MCF 10A (cell line): ENCODE data around the gene SSBP4. TPM values are rescaled to one million over a fixed set of nuclear protein-coding genes. Genes with fewer than 3 reads are reported as not detected.

ENCODE experiments used
- BruUV-seq: library from RNA; stranded (reverse); fragments of 400-500 nt; replicated peaks from 2 replicates; lab custom pipeline; 2021; lab: Mats Ljungman, UMichigan
- CTCF ChIA-PET: fragments of 300-600 bp; sonication (Branson Sonifier 250); formaldehyde crosslinking; extraction: SDS; loops from one replicate; lab custom pipeline; 2021; ENCODE audit warnings: antibody characterized with exemption, inconsistent platforms; lab: Yijun Ruan, JAX
- POLR2A ChIA-PET: fragments of 300-600, 350-650 bp; sonication (Branson Sonifier 250); formaldehyde crosslinking; extraction: SDS; loops from one replicate; lab custom pipeline; 2020; ENCODE audit warnings: antibody characterized with exemption, inconsistent platforms; lab: Yijun Ruan, JAX
- DNase-seq: peaks from one replicate; pipeline ENCODE4 v3.0.0-alpha.2; 2018; ENCODE audit not compliant: unreplicated experiment
- H3K27ac Mint-ChIP-seq: one replicate; pipeline ENCODE4 v1.8.0; 2022; ENCODE audit warnings: mild to moderate bottlenecking, low read depth, mixed read lengths; ENCODE audit not compliant: unreplicated experiment
- H3K27me3 Mint-ChIP-seq: one replicate; pipeline ENCODE4 v1.8.0; 2022; ENCODE audit warnings: mixed read lengths; ENCODE audit not compliant: insufficient read depth, unreplicated experiment
- H3K36me3 Mint-ChIP-seq: one replicate; pipeline ENCODE4 v1.8.0; 2022; ENCODE audit warnings: mild to moderate bottlenecking, moderate library complexity, mixed read lengths; ENCODE audit not compliant: insufficient read depth, unreplicated experiment
- H3K4me1 Mint-ChIP-seq: one replicate; pipeline ENCODE4 v1.8.0; 2022; ENCODE audit warnings: mixed read lengths; ENCODE audit not compliant: insufficient read depth, unreplicated experiment
- H3K4me3 Mint-ChIP-seq: one replicate; pipeline ENCODE4 v1.8.0; 2022; ENCODE audit warnings: mild to moderate bottlenecking, moderate library complexity, mixed read lengths; ENCODE audit not compliant: unreplicated experiment
- H3K9me3 Mint-ChIP-seq: one replicate; pipeline ENCODE4 v1.8.0; 2022; ENCODE audit warnings: mixed read lengths; ENCODE audit not compliant: unreplicated experiment
- intact Hi-C: fragments of 100-400 bp; cut with micrococcal nuclease; formaldehyde crosslinking; loops from 2 replicates; pipeline ENCODE4 v1.14.1; 2022
- total RNA-seq: library from RNA; stranded (reverse); gene quantifications from 2 replicates; pipeline ENCODE4 v1.2.3, GENCODE V29; 2022
- TF ChIP-seq, protein P1 (sequence below): fragments of 200-600 bp; IDR thresholded peaks from one replicate; pipeline ENCODE4 v1.8.0; 2022; ENCODE audit warnings: antibody characterized with exemption, mild to moderate bottlenecking; ENCODE audit not compliant: unreplicated experiment

The SSBP4 gene
- total RNA-seq, 1 experiment from 2014 or later, result 26.3 TPM

DNA sequence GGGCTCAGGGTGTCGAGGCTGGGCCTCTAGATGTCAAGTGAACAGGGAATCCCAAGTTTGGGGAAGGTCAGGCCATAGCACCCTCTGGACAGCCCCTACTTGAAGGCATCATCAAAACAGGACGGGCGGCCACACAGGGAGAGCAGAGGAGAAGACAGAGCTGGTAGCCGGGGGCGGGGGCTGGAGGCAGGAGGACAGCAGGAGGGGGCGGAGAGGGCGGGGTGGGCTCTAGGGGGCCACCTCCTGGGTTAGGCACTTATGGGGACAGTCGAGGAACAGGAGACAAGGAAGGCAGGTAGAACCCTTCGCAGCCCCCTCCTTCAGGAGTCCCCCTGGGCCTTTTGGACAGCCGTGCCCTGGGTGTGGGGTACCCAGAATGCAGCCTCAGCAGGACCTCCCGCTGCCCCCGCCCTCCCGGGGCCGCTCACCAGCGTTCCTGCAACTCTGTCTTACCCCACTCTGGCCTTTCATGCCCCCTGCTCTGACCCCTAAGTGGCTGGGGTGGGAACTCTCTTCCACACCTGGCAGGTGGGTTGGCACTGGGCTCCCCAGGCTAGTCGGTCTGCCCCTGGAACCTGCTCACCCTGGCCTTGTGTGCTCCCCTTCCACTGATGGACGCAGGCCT lies 5.8 kb downstream of the SSBP4 start:
- no peaks in the 10 kb centered on the region for H3K27me3 Mint-ChIP-seq
- no peak overlapping the region for H3K27ac Mint-ChIP-seq
- no peaks in the 10 kb centered on the region for H3K9me3 Mint-ChIP-seq
- TF ChIP-seq, protein P1, sequence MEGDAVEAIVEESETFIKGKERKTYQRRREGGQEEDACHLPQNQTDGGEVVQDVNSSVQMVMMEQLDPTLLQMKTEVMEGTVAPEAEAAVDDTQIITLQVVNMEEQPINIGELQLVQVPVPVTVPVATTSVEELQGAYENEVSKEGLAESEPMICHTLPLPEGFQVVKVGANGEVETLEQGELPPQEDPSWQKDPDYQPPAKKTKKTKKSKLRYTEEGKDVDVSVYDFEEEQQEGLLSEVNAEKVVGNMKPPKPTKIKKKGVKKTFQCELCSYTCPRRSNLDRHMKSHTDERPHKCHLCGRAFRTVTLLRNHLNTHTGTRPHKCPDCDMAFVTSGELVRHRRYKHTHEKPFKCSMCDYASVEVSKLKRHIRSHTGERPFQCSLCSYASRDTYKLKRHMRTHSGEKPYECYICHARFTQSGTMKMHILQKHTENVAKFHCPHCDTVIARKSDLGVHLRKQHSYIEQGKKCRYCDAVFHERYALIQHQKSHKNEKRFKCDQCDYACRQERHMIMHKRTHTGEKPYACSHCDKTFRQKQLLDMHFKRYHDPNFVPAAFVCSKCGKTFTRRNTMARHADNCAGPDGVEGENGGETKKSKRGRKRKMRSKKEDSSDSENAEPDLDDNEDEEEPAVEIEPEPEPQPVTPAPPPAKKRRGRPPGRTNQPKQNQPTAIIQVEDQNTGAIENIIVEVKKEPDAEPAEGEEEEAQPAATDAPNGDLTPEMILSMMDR, result no peak
- DNase-seq, result no peak
- no TSS peak for BruUV-seq
- ChIA-PET CTCF (interaction anchor here (0.6 to 1.0 kb wide), 4 partner anchors 15 to 90 kb away, joined by 3 to 4 read pairs (median 3); partner anchors contain the start of gene GDF15), POLR2A (interaction anchor here (0.7 kb wide), 1 partner anchor 145 kb away, joined by 3 read pairs; no protein-coding TSS in a partner anchor)
- H3K4me1 Mint-ChIP-seq, result peaks cover 26% of the 10 kb centered on the region
- peaks cover 6% of the 10 kb centered on the region for H3K36me3 Mint-ChIP-seq
- no peak overlapping the region for H3K4me3 Mint-ChIP-seq
- intact Hi-C loops, result no loop called here

DNA sequence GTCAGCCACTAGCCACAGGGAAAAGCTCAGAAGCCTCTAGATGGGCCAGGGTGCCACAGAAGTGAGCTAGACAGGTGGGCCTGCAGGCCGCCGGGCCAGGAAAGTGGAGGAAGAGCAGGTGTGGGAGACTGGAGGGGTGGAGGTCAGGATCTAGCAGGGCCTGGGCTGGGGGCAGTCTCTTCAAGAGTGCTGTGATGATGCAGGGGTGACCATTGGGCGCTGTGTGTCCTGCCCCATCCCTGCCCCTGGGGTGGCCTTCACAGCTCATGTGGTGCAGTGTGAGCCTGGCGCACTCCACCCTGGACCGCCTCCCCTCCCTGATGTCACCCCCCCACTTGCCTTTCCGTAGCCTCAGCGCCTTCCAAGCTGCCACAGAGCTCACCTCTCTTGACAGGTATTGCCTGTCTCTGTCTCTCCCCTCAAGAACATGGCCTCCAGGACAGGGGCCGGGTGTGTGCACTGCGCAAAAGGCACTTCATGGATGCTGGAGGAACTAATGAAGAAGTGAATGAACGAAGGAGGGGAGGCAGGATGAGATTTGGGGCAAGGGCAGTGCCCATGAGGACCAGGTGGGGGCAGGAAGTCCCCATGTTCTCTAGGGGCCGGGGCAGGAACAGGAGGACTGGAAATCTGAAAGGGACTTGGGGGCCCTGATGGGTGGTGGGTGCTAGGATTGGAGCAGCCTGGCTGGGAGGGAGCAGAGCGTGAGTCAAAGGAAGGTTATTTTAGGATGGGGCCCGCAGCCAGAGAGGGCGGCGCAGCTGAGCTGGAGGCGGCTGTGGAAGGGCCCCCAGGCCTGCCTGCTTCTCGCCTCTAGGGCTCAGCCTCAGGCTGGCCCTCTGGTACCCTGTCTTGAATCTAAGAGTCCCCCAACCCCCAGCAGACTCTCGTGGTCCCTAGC lies 6.6 kb downstream of the SSBP4 start:
- Mint-ChIP-seq H3K27ac (no peak overlapping the region), H3K9me3 (no peaks in the 10 kb centered on the region), H3K27me3 (no peaks in the 10 kb centered on the region), H3K36me3 (no peaks in the 10 kb centered on the region), H3K4me3 (no peak overlapping the region), H3K4me1 (peaks cover 26% of the 10 kb centered on the region)
- DNase-seq, result no peak
- ChIA-PET CTCF (interaction anchor here (0.6 to 1.0 kb wide), 5 partner anchors 15 to 89 kb away, joined by 3 to 4 read pairs (median 3); partner anchors contain the start of gene GDF15), POLR2A (interaction anchor here (0.6 to 0.7 kb wide), 2 partner anchors 13 to 145 kb away, joined by 3 read pairs; no protein-coding TSS in a partner anchor)
- TF ChIP-seq, protein P1, result no peak
- intact Hi-C loops, result no loop called here
- no TSS peak for BruUV-seq

DNA sequence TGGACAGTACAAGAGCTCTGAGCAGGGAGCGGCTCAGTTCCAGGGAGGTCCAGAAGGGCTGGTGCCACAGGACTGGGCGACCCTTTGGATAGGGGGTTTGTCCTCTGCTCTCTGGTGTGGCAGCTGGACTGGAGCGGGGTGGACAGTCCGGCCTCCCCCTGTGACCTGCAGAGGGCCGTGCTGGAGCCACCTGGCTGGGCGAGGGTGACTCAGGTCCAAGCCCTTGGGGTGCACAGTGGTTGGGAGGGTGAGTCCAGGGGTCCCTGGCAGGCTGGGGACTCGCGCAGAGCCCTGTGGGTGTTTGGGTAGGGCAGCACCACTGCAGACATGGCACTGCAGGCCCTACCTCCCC lies 7.2 kb downstream of the SSBP4 start:
- Mint-ChIP-seq H3K27me3 (no peaks in the 10 kb centered on the region), H3K36me3 (no peaks in the 10 kb centered on the region), H3K9me3 (no peaks in the 10 kb centered on the region), H3K27ac (no peak overlapping the region), H3K4me1 (peaks cover 21% of the 10 kb centered on the region), H3K4me3 (no peak overlapping the region)
- BruUV-seq, result no TSS peak
- intact Hi-C loops, result no loop called here
- TF ChIP-seq, protein P1, result no peak
- ChIA-PET CTCF (interaction anchor here (0.6 kb wide), 2 partner anchors 24 to 76 kb away, joined by 3 to 4 read pairs; no protein-coding TSS in a partner anchor), POLR2A (interaction anchor here (0.6 kb wide), 1 partner anchor 12 kb away, joined by 3 read pairs; no protein-coding TSS in a partner anchor)
- no peak for DNase-seq
